Superior temporal gyrus (tissue), 1 donor: ENCODE data around the gene HNRNPL.
"Not testable (repeated sequence)": the region's sequence is repeated elsewhere in the genome, so short reads cannot be mapped to it uniquely, and the experiment has no call there.

Experiments used
- DNase-seq: peaks from one replicate; pipeline ENCODE4 v3.0.0-alpha.2; 2016; ENCODE audit errors: extremely low spot score

The HNRNPL gene

GRCh38 chr19:38801359-38802095 is 48.3 kb downstream of the HNRNPL start:
- DNase-seq: no peak

GRCh38 chr19:38800577-38801347 is 49.0 kb downstream of the HNRNPL start:
- DNase-seq: no peak

- no peak for DNase-seq
Observed at GRCh38 chr19:38799104-38799503, 50.7 kb downstream of the HNRNPL start.

- DNase-seq: not testable (repeated sequence)
Observed at GRCh38 chr19:38797781-38798180, 52.0 kb downstream of the HNRNPL start.

- DNase-seq: no peak
Observed at GRCh38 chr19:38796154-38796553, 53.6 kb downstream of the HNRNPL start.

- no peak for DNase-seq
Observed at GRCh38 chr19:38795549-38795948, 54.2 kb downstream of the HNRNPL start.

GRCh38 chr19:38793671-38794070 is 56.1 kb downstream of the HNRNPL start:
- DNase-seq: no peak

- peak; percentile 32 for DNase-seq
Observed at GRCh38 chr19:38793177-38793576, 56.6 kb downstream of the HNRNPL start.

GRCh38 chr19:38792250-38793111 is 57.3 kb downstream of the HNRNPL start:
- no peak for DNase-seq

- not testable (repeated sequence) for DNase-seq
Observed at GRCh38 chr19:38791451-38792064, 58.2 kb downstream of the HNRNPL start.

GRCh38 chr19:38790507-38791403 is 59.0 kb downstream of the HNRNPL start:
- not testable (repeated sequence) for DNase-seq

- no peak for DNase-seq
Observed at GRCh38 chr19:38788478-38789243, 61.1 kb downstream of the HNRNPL start, which contains the start of gene LGALS7B. LGALS7B (plus strand) TSS chr19:38789200; CDS start chr19:38789227, 27 bp downstream.

GRCh38 chr19:38786572-38787265 is 63.1 kb downstream of the HNRNPL start:
- DNase-seq: no peak
